GM19025 (cell line): Measurements from ENCODE around the gene TUBB4A.

Source experiments
- ATAC-seq: cut with Tn5 transposase; IDR thresholded peaks from one replicate; pipeline ENCODE4 v1.9.1; 2021; ENCODE audit warnings: mild to moderate bottlenecking, low read depth, moderate library complexity; ENCODE audit not compliant: unreplicated experiment

Gene TUBB4A

GRCh38 chr19:6472713-6473112 lies 29.4 kb downstream of the TUBB4A start:
- ATAC-seq: no peak

DNA sequence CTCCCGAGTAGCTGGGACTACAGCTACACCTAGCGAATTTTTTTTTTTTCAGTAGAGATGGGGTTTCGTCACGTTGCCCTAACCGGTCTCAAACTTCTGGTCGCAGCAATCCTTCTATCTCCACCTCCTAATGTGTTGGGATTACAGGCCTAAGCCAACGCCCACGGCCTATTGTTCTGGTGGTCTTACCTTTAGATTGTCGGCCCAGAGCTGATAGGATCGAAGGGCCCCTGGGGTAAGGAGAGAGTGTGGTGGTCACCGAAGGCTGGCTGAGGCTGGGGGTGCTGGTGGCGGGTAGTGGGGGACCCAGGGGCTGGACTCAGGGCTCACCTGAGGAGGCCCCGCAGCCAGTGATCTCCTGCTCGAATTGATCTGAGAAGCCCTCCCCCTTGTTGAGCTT lies 31.0 kb downstream of the TUBB4A start:
- no peak for ATAC-seq

- no peak for ATAC-seq
These were observed 31.9 kb downstream of the TUBB4A start for GRCh38 chr19:6470173-6470572.

- no peak for ATAC-seq
These were observed 34.7 kb downstream of the TUBB4A start for GRCh38 chr19:6467384-6467783.

DNA sequence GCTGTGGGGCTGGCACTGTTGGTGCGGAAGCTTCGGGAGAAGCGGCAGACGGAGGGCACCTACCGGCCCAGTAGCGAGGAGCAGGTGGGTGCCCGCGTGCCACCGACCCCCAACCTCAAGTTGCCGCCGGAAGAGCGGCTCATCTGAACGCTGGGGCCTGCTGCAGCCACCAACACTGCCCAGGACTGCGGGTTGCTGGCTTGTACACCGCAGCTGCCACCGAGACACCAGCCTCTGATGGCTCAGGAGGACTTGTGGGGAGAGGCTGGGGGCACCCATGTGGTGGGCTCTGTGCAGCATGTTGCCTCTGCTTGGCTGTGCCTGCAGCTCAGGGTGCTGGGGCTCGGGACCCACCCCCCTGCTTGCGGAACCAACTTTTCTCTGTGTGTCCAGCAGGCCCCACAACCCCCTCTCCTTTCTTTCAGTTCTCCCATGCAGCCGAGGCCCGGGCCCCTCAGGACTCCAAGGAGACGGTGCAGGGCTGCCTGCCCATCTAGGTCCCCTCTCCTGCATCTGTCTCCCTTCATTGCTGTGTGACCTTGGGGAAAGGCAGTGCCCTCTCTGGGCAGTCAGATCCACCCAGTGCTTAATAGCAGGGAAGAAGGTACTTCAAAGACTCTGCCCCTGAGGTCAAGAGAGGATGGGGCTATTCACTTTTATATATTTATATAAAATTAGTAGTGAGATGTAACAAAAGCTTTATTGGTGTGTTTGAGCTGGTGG lies 35.4 kb downstream of the TUBB4A start:
- ATAC-seq: no peak

GRCh38 chr19:6465663-6466062 lies 36.4 kb downstream of the TUBB4A start:
- no peak for ATAC-seq

GRCh38 chr19:6465006-6465405 lies 37.1 kb downstream of the TUBB4A start:
- ATAC-seq: no peak

GRCh38 chr19:6464070-6464873 lies 37.8 kb downstream of the TUBB4A start, which contains the start of gene CRB3:
TSS of gene CRB3 (plus strand) at chr19:6464271. CDS start at chr19:6464702, 431 bp downstream.
- no peak for ATAC-seq

- ATAC-seq: peak; percentile 70
These were observed 41.8 kb downstream of the TUBB4A start for GRCh38 chr19:6460099-6460884.

DNA sequence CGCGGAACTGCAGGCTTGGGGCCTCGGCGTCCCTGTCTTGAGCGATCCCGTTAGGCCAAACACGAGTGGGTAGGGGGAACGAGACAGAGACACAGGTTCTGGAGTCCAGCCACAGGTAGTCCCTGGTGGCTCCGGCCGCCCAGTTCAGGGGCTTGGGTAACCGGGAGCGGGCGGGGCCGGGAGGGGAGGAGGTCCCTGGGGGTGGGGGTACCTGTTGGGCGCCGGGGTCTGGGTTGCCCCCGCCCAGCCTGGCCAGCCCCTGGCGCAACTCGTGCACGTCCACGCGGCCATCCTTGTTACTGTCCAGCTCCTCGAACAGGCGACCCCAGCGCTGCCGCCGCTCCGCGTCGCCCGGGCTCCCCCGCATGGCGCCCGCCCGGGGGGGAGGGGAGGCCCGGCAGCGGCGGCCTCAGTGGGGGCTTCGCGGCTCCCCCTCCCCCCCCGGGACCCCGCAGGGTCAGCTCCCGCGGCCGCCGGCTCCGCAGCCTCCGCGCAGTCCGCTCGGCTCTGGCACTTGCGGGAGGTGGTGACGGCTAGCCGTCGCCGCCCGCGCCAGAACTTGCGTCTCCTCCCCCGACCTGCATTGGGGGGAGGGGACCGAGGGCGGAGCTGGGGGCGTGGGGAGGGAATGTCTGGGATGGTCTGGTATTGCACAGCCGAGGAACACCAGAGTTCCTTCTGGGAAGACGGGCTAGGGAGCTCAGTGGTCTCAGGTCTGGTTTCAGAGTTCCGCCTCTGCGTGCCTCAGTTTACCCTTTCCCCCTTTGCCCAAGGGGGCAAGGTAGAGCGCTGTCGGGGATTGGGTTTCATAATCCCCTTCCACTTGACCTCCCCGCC lies 42.6 kb downstream of the TUBB4A start, which contains the start of gene SLC25A23:
SLC25A23 (minus strand) TSS at position 531 of the 837 bp plus-strand sequence; CDS start at position 367, 164 bp downstream.
- no peak for ATAC-seq

- no peak for ATAC-seq
These were observed 43.3 kb downstream of the TUBB4A start for GRCh38 chr19:6458695-6459261.

- no peak for ATAC-seq
These were observed 44.0 kb downstream of the TUBB4A start for GRCh38 chr19:6457958-6458694.

GRCh38 chr19:6455924-6456323 lies 46.2 kb downstream of the TUBB4A start:
- ATAC-seq: no peak

- no peak for ATAC-seq
These were observed 48.1 kb downstream of the TUBB4A start for GRCh38 chr19:6453951-6454565.

GRCh38 chr19:6452899-6453298 lies 49.2 kb downstream of the TUBB4A start:
- no peak for ATAC-seq

- no peak for ATAC-seq
These were observed 49.9 kb downstream of the TUBB4A start for GRCh38 chr19:6452223-6452614.

GRCh38 chr19:6451583-6452222 lies 50.4 kb downstream of the TUBB4A start:
- ATAC-seq: no peak

- no peak for ATAC-seq
These were observed 51.9 kb downstream of the TUBB4A start for GRCh38 chr19:6450166-6450565.
